K562 (cell line): Measurements from ENCODE around the gene SMAP2. TPM values are rescaled to one million over a fixed set of nuclear protein-coding genes. Genes with fewer than 3 reads are reported as not detected.

ENCODE experiments used
- AFF1 ChIP-seq, 2 experiments: fragments of 450-650 bp; IDR thresholded peaks; 2 replicates each; pipeline ENCODE4 v1.6.1; 2018; ENCODE audit warnings: mild to moderate bottlenecking in 2 of 2, low read depth in 1 of 2; ENCODE audit not compliant: partially characterized antibody in 2 of 2
- ASH1L ChIP-seq: fragments of 450-650 bp; IDR thresholded peaks from 2 replicates; pipeline ENCODE4 v1.6.1; 2018; ENCODE audit warnings: borderline replicate concordance, mild to moderate bottlenecking, low read depth; ENCODE audit not compliant: partially characterized antibody
- HDGF ChIP-seq: fragments of 450-650 bp; IDR thresholded peaks from 2 replicates; pipeline ENCODE4 v1.6.1; 2016
- NR2C1 ChIP-seq, 2 experiments: fragments of 450-650 bp; IDR thresholded peaks; 2 replicates each; pipeline ENCODE4 v1.6.1; 2017; ENCODE audit warnings: mild to moderate bottlenecking in 2 of 2, antibody characterized with exemption in 1 of 2, inconsistent platforms in 1 of 2, missing compliant biosample characterization in 1 of 2, missing genetic modification characterization in 1 of 2
- SNIP1 ChIP-seq: fragments of 450-650 bp; IDR thresholded peaks from 2 replicates; pipeline ENCODE4 v1.7.1; 2017; ENCODE audit warnings: low read depth, mild to moderate bottlenecking
- THRB ChIP-seq: fragments of 450-650 bp; formaldehyde crosslinking; conservative IDR thresholded peaks from 2 replicates; pipeline ENCODE4 v1.4.0; 2022; ENCODE audit warnings: mild to moderate bottlenecking, missing genetic modification characterization
- ZBTB5 ChIP-seq: fragments of 450-650 bp; IDR thresholded peaks from 2 replicates; pipeline ENCODE4 v1.6.1; 2017; ENCODE audit warnings: antibody characterized with exemption
- ZNF311 ChIP-seq: fragments of 250-450 bp; sonication (Bioruptor Pico); IDR thresholded peaks from 2 replicates; pipeline ENCODE4 v1.4.0; 2020; ENCODE audit warnings: mild to moderate bottlenecking, moderate library complexity
- ZNF318 ChIP-seq, 2 experiments: fragments of 450-650 bp; IDR thresholded peaks; 2 replicates each; pipeline ENCODE4 v1.6.1; 2016; ENCODE audit warnings: mild to moderate bottlenecking in 2 of 2, borderline replicate concordance in 1 of 2, low read depth in 1 of 2, moderate library complexity in 1 of 2
- polyA plus RNA-seq, 8 experiments: library from polyadenylated mRNA; depleted of rRNA in 4 of 8; stranded (reverse) in 5 of 8; unstranded in 3 of 8; fragments of >200 nt; fragmentation: Nextera tagmentation in 2 of 8; fragmentation: Illumina TruSeq in 1 of 8; extraction: Ambion mirVana in 2 of 8; extraction: Trizol in 1 of 8; gene quantifications; 2 replicates each; pipeline versions ENCODE4 v1.2.1 to v1.2.3, GENCODE V29; 2011 to 2014; ENCODE audit warnings: inconsistent platforms in 1 of 8, missing spikeins in 1 of 8
- total RNA-seq, 7 experiments: library from RNA; depleted of rRNA in 6 of 7; stranded (reverse); fragments of >200 nt in 6 of 7; fragmentation: Illumina TruSeq in 2 of 7; extraction: Trizol in 2 of 7; gene quantifications; 2 replicates each; pipeline versions ENCODE4 v1.2.1 to v1.2.3, GENCODE V29; 2011 to 2021; ENCODE audit warnings: low replicate concordance in 1 of 7

SMAP2 gene
- total and polyA plus RNA-seq, 9 of the 15 experiments (the other 6 are each of a cell fraction or from before 2014, with no cell fraction given): 38.7 to 212 (median 94.1) TPM

GRCh38 chr1:40381268-40382107 lies 8.0 kb downstream of the SMAP2 start (continued):
- TF ChIP-seq ZNF318 (IDR thresholded peaks at IDR 0.05; ENCODE audit: borderline replicate concordance in 1 of 2, low read depth in 1 of 2): no peak
- TF ChIP-seq ZNF311 (CRISPR knock-in tag): 0 out of 2 replicates have a peak, but pooled peaks have one; percentile 35
- 0 out of 2 replicates have a peak, but pooled peaks have one; percentile 9 for TF ChIP-seq NR2C1 (IDR thresholded peaks at IDR 0.05)
- peak; percentile 18; the same call in 1 of the 2 replicates for TF ChIP-seq NR2C1 (tag; IDR thresholded peaks at IDR 0.05)
- TF ChIP-seq THRB: 0 out of 2 replicates have a peak, but pooled peaks have one; percentile 9
- TF ChIP-seq ZBTB5: no peak
- peak; percentile 16 for TF ChIP-seq ASH1L
- no peak; the same call in 1 of the 2 replicates for TF ChIP-seq HDGF
- TF ChIP-seq AFF1 (IDR thresholded peaks at IDR 0.05; ENCODE audit: low read depth in 1 of 2, partially characterized antibody in 2 of 2): peak; percentile 17 to 21
- no peak for TF ChIP-seq SNIP1
